Right lobe of liver (tissue), 4 donors: ENCODE results near the gene TUBGCP2.

ENCODE experiments used
- POLR2A ChIP-seq: fragments of 450-650 bp; IDR thresholded peaks from one replicate; pipeline ENCODE4 v1.6.1; 2017; ENCODE audit warnings: antibody characterized with exemption, mild to moderate bottlenecking
- TF ChIP-seq, protein P1 (sequence below), 4 donors: fragments of 200-600 bp in 3 of 4; fragments of 450-650 bp in 1 of 4; IDR thresholded peaks; one replicate each; pipeline versions ENCODE4 v1.5.1 to v1.8.0; 2016 to 2022; ENCODE audit warnings: antibody characterized with exemption in 4 of 4, mild to moderate bottlenecking in 2 of 4
- donor health status: DM: no; HTN: no; CAD: no.
- donor health status: DM: no; HTN: no; CAD: no.
- donor health status: DM: no; HTN: yes; CAD: no.

DNA sequence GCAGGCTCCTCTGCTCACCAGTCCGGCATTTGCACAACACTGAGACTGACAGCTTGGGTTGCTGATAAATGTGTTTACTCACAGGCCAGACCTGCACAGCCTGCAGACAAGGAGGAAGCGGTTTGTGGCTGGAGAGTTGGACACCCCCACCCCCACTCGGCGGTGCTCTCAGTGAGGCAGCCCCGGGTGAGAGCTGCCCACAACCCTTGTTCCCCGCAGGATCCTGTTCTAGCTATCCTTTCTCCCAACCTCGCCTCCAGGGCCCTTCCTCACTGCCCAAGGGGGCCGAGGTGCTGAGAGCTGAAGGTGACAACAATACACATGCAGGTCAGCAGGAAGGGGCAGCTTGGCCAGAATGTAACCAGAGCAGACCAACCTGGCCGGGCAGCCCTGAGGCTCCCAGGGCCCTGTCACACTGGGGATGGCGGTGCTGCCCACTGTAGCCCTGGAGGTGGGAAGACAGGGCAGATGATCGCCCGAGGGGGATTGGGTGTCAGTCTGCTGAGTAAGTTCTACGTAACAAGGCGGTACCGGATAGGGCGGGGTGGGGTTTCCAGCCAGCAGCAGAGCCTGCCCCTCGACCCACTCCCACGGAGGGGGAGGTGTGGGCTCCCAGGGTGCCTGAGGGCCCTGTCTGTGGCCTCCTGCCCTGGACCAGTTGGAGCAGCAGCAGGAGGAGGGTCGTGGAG is 30.0 kb downstream of the TUBGCP2 start:
- TF ChIP-seq, protein P1, sequence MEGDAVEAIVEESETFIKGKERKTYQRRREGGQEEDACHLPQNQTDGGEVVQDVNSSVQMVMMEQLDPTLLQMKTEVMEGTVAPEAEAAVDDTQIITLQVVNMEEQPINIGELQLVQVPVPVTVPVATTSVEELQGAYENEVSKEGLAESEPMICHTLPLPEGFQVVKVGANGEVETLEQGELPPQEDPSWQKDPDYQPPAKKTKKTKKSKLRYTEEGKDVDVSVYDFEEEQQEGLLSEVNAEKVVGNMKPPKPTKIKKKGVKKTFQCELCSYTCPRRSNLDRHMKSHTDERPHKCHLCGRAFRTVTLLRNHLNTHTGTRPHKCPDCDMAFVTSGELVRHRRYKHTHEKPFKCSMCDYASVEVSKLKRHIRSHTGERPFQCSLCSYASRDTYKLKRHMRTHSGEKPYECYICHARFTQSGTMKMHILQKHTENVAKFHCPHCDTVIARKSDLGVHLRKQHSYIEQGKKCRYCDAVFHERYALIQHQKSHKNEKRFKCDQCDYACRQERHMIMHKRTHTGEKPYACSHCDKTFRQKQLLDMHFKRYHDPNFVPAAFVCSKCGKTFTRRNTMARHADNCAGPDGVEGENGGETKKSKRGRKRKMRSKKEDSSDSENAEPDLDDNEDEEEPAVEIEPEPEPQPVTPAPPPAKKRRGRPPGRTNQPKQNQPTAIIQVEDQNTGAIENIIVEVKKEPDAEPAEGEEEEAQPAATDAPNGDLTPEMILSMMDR (IDR thresholded peaks at IDR 0.05) = no peak
- TF ChIP-seq POLR2A = no peak
